Right hindlimb (tissue), 1 donor: ENCODE results near the gene NUSAP1.
A peak's percentile ranks its signal among the peaks of the same experiment; 100 is the strongest.
"Not testable (repeated sequence)": the region's sequence is repeated elsewhere in the genome, so short reads cannot be mapped to it uniquely, and the experiment has no call there.

Experiments
- DNase-seq: peaks from one replicate; pipeline ENCODE4 v3.0.0-alpha.2; 2018

Gene NUSAP1

GRCh38 chr15:41416742-41417417, 84.2 kb downstream of the NUSAP1 start, which contains the start of gene RTF1:
TSS of gene RTF1 (plus strand) at chr15:41417095. CDS start at chr15:41417116, 21 bp downstream.
- peak; percentile 97 for DNase-seq

DNA sequence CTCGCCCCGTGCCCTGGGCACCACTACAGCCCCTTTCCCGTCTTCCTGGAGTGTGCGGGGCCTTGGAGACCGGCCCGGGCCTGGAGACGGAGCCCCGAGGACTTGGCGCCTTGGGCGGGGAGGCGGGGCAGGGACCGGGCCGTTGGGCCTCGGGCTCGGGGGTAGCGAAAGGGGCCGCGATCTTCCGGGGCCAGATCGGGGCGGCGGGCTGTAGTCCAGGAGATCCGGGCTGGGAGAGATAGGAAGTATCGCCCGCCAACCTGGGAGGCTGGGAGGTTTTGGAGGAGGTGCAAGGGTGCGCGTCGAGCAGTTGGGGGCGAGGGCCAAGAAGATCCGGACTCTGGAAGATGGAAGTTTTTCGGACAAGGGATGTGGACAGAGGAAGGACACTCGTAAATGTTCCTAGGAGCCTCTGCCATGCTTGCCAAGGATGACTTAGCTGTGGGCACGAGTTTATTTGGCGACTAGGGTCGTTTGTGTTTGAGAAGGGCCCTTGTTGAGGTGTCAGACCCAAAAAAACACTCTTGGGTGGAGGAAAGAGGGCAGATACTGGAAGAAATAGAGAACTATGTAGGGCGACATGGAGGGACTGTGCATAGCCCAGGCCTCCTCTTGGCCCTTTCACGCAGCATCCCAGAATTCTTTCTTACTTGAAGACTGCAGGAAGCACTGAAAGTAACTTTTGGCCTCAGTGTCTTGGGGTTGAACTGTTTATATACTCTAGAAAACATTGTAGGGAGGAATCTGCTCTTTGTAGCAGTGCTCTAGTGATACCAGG, 84.9 kb downstream of the NUSAP1 start:
- peak; percentile 61 for DNase-seq

DNA sequence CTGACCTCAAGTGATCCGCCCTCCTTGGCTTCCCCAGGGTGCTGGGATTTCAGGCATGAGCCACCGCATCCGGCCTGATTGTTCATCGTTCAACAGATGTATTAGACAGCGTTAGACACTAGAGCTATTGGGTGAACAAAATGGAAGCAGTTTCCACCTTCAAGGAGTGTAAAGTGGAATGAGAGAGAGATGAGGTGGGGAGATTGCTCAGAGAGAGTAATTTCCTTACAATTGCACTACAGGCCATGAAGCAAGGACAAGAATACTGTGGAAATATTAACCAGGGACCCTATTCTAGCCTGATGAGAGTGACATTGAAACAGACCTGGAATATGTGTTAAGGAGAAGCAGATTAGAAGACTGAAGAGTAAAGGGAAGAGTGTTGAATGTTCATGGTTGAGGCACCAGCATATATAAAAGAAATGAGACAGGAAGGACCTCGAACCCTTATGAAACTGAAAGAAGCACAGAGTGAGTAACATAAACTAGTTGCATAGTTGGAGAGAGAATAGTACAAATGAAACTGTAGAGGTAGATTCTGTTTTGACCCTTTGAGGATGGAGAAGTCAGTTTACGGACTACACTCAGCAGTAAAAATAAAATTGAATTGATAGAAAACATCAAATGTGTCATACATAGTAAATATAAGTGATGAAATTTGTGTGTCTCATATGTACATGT, 91.4 kb downstream of the NUSAP1 start:
- DNase-seq, result no peak

- no peak for DNase-seq
These were observed 92.1 kb downstream of the NUSAP1 start for GRCh38 chr15:41424809-41425208.

- not testable (repeated sequence) for DNase-seq
These were observed 93.2 kb downstream of the NUSAP1 start for GRCh38 chr15:41425907-41426306.

DNA sequence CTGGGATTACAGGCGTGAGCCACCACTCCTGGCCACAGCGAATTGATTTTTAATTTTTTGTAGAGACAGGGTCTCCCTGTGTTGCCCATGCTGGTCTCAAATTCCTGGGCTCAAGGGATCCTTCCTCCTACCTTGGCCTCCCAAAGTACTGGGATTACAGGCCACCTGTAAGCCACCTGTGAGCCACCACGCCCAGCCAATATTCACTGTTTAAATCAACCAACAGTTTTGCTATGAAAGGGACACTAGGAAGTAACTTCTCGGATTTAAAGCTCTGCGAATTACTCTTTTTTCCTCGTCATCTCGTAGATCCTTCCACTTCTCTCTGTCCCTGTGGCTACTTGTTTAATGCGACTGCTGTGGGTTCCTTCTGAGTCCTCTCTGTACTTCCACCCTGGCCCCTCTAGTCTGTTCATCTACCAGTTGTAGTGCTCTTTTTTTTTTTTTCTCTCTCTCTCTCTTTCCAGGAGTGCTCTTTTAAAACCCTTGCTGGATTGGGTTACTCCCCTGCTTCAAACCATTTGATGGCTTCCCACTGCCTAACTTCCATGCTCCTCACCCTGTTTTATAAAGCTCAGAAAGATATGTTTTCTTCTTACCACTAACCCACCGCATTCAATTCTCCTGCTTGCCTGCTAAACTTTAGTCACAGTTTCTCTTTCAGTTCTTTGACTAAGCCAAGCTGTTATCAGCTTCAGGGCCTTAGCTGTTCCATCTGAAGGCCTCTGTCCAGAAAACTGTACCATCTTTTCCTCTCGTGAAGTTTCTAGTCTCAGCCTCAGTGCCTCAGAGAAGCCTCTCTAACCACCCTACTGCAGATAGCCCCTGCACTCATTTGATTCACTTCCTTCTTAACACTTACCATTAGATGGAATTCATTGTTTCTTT, 96.6 kb downstream of the NUSAP1 start:
- DNase-seq, result no peak
